ENCODE measurements around the gene CAMTA1.
"Not testable (repeated sequence)": the region's sequence is repeated elsewhere in the genome, so short reads cannot be mapped to it uniquely, and the experiment has no call there.

The CAMTA1 gene

DNA sequence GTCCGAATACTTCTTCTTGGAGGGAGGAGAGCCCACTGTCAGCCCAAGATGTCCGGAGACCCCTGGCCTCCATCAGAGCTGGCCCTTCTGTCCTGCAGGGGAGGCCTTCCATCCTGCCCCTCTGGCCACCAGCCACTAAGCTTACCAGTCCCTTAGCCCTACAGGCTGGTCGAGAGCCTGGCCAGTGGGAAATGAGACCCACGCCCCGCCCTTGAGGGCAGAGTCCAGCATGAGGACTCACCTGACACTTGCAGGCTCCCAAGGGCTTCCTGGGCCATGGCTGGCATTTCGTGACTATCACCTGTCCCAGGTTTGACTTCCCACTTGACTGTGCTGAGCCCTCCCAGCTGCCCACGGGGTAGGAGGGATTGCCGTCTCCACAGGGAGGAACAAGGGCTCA is 624.0 kb downstream of the CAMTA1 start:
- no peak for DNase-seq (ENCODE audit: low spot score)

GRCh38 chr1:7410156-7410555 is 624.9 kb downstream of the CAMTA1 start:
- DNase-seq (ENCODE audit: low spot score): no peak

- not testable (repeated sequence) for DNase-seq (ENCODE audit: low spot score)
These were observed 632.4 kb downstream of the CAMTA1 start for GRCh38 chr1:7417618-7418017.

DNA sequence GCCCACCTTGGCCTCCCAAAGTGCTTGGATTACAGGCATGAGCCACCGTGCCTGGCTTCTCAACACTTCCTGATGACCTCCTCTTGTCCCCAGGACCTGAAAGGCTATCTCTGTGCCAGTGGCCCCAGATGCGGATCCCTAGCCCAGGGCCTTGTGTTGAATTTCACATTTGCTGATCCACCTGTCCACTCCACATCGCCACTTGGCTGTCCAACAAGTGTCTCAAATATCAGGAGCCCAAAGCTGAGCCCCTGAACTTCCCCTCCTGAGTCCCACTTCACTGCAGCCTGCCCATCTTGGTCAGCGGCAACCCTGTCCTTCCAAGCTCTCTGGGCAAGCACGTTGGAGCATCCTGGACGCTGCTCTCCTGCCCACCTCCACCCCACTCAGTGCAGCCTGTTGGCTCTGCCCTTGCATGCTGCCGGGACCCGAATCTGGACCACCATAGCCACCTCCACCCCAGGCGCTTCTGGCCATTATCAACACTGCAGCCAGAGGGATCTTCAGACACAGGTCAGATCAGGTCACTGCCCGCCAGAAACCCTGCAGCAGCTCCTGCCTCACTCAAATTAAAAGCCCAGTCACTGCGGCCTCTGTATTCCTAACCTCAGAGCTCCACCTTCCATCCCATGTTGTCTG is 633.3 kb downstream of the CAMTA1 start:
- DNase-seq (ENCODE audit: low spot score): no peak

- no peak for DNase-seq (ENCODE audit: low spot score)
These were observed 634.8 kb downstream of the CAMTA1 start for GRCh38 chr1:7420098-7420445.

GRCh38 chr1:7420470-7421100 is 635.3 kb downstream of the CAMTA1 start:
- no peak for DNase-seq (ENCODE audit: low spot score)

GRCh38 chr1:7421471-7422075 is 636.3 kb downstream of the CAMTA1 start:
- DNase-seq (ENCODE audit: low spot score): no peak

DNA sequence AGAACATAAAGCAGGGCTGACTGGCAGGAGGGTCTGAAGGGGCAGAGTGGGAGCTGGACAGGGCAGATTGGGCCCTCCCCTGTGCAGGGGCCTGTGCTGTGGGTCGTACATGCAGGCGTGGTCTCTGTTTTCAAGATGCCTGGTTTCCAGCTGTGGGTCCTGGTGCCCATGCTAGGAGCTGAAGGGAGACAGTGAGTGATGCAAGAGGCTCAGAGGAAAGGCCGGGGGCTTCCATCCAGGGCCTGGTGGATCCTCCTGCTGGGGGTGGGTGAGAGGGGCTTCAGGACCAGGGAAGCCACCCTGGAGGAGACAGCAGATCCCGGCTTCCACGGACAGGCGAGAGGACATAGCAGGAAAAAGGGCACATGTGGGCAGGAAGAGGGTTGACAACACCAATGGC is 636.8 kb downstream of the CAMTA1 start:
- DNase-seq (ENCODE audit: low spot score): no peak

DNA sequence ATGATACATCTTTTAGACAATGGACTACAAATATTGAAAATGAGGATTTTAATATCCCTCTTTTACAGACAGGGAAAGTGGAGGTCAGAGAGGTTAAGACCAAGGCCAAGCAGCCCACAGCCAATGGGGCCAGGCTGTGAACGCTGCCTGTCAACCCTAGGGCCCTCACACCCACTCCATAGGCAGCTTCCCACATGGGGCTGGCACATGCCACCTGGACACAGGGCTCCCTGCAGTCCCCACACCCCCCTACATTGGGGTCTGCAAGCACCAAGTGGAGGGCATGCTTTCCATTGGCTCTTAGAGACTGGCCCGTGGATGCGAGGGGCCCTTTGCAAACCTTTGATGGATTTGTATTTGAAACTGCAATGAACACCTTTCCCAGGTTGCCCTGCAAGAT is 637.3 kb downstream of the CAMTA1 start:
- DNase-seq (ENCODE audit: low spot score): no peak

GRCh38 chr1:7422966-7423365 is 637.7 kb downstream of the CAMTA1 start:
- no peak for DNase-seq (ENCODE audit: low spot score)

DNA sequence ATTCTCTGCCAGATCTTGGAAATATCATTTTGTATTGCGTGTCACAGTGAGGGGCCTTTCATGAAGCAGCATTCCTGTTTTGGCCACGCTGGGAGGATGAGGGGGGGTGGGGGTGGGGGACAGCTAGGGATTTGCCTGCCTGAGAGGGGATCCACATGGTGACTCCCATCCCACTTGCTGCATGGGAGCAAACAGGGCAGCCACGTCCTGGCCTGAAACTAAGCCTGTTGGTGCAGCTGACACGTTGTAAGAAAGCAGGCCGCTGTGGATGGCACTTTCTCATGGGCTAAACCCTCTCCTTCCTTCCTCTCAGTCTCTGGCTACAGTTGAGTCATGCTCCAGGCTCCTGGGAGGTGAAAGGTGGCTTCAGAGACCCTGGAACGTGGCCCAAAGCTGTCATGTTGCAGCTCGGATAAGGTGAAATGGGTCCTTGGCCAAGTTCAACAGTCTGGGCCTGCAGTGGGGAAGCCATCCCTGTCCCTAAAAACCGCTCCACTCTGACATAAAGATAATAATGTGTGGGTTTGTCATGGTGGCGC is 639.2 kb downstream of the CAMTA1 start:
- DNase-seq (ENCODE audit: low spot score): no peak

DNA sequence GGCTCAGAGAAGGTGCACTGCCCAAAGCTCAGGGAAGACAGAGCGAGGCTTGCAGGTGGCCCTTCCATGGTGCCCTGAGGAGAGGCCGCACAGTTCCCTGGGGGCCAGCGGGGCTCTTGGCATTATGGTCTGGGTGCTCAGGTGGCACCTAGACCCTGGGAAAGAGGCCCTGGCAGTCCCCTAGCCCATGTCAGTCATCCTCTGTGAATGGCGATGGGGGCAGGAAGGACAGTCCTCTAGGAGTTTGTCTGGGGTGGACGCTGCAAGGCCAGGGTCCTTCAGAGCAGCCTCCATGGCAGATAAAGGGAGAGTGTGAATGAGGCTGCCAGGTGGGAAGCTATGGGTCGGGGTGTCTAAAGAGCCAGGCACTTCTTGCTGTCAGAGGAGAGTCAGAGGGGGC is 640.0 kb downstream of the CAMTA1 start:
- DNase-seq (ENCODE audit: low spot score): no peak

GRCh38 chr1:7425771-7426170 is 640.5 kb downstream of the CAMTA1 start:
- no peak for DNase-seq (ENCODE audit: low spot score)

- no peak for DNase-seq (ENCODE audit: low spot score)
These were observed 641.7 kb downstream of the CAMTA1 start for GRCh38 chr1:7426780-7427604.

GRCh38 chr1:7427605-7428300 is 642.5 kb downstream of the CAMTA1 start:
- no peak for DNase-seq (ENCODE audit: low spot score)

DNA sequence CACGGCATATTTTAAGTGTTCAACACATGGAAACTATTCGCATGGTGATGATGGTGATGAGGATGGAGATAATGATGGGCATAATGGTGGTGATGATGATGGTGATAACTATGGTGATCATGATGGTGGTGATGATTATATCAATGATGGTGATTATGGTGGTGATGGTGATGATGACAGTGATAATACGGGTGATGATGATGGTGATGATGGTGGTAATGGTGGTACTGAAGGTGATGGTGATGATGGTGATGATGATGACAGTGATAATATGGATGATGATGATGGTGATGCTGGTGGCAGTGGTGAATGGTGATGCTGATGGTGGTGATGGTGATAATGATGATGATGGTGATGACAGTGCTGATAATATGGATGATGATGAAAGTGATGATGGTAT is 644.0 kb downstream of the CAMTA1 start:
- no peak for DNase-seq (ENCODE audit: low spot score)

DNA sequence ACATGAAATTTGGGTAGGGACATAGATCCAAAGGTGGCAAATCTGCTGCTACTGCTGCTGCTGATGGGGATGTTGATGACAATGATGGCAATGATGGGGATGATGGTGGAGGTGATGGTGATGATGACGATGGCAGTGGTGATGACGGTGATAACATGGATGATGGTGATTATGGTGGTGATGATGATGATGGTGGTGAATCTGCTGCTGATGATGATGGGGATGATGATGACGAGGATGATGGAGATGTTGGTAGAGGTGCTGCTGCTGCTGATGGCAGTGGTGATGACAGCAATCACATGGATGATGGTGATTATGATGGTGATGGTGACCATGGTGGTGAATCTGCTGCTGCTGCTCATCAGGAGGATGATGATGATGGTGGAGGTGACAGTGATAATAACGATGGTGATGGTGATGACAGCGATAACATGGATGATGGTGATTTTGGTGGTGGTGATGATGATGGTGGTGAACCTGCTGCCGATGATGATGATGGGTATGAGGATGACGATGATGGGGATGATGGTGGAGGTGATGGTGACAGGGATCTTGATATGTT is 644.9 kb downstream of the CAMTA1 start:
- DNase-seq (ENCODE audit: low spot score): no peak

DNA sequence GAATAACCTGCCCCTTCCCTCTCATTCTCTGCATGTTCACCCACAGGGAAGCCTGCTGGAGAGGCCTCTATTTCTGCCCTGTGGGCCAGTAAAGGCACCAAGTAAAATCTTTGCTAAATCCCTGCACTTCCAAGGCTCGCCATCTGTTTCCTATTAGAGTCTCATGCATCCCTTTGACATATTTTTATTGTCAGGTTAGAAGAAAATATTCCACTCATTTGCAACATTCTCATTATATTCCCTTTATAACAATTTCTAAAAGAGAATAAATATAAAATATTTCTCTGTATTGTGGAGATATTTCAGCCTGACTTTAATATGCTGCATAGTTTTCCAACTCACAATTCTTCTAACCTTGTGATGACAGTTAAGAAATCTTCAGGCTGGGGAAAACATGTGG is 645.4 kb downstream of the CAMTA1 start:
- DNase-seq (ENCODE audit: low spot score): no peak

GRCh38 chr1:7432102-7432899 is 647.0 kb downstream of the CAMTA1 start:
- no peak for DNase-seq (ENCODE audit: low spot score)

- no peak for DNase-seq (ENCODE audit: low spot score)
These were observed 647.7 kb downstream of the CAMTA1 start for GRCh38 chr1:7432900-7433380.

DNA sequence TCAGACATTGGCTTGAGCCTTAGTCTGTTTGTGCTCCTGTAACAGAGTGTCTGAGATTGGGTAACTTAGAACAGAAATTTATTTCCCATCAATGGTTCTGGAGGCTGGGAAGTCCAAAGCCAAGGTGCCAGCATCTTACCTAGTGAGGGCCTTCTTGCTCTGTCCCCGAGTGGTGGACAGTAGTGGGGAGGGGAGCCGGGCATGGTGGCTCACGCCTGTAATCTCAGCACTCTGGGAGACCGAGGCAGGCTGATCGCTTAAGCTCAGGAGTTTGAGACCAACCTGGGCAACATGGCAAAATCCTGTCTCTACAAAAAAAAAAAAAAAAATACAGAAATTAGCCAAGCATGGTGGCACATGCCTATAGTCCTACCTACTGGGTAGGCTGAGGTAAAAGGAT is 649.3 kb downstream of the CAMTA1 start:
- DNase-seq (ENCODE audit: low spot score): no peak

Measured in CD4-positive, alpha-beta T cell treated with Interleukin-6 at 100 ng/mL for 8 hours (primary cell).